Measurements from ENCODE around the gene EPHA8. TPM values are rescaled to one million over a fixed set of nuclear protein-coding genes. Genes with fewer than 3 reads are reported as not detected.

Gene EPHA8
- polyA plus RNA-seq, 1 of the 3 experiments (the other 2 are of a cell fraction): 0.02 TPM

DNA sequence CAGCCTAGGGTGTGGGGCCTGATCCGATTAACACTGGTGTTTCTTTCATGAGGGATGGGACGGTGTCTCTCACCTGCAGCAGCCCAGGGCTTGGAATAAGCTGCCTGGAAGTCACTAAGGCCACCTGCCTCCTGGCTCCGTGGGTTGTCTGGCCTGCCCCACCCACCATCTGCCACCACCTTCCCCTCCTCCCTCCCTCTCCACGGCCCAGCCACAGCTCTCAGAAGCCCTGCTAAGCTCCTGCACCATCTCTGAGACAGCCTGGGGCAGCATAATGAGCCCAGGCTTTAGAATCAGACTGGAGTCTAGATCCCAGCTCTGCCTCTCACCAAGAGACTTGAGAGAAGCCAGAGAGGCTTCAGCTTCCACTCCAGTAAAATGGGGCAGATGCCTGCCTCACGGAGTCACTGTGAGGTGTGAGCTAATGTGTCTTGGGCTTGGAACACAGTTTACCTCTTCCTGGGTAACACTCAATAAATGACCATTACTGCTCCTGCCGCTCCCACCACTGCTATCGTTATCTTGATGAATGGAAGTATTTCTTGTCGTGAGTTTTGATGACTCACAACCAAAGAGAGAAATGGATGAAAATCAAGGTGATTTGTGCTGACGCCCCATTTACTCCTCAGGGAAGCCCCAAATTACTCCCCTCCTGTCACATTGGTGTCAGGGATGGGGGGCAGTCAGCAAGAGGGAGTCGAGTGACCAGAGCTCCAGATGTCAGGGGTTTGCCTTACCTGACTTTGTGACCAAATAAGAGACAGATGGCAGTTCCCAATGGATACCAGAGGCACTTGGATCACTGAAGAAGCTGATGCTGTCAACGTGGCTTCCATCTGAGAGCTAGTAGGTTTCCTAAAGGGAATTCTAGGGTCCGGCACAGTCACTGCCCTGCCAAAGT, 49.6 kb downstream of the EPHA8 start (continued):
- TF ChIP-seq TAF1 (IDR thresholded peaks at IDR 0.05; ENCODE audit: borderline replicate concordance, low read depth, low read length) (no peak), TEAD4 (IDR thresholded peaks at IDR 0.05; ENCODE audit: borderline replicate concordance, insufficient read depth) (no peak)

GRCh38 chr1:22613572-22613918, 50.3 kb downstream of the EPHA8 start:
- no peaks in the 10 kb centered on the region for H3K79me2 ChIP-seq (ENCODE audit: insufficient read depth)
- H4K20me1 ChIP-seq (ENCODE audit: insufficient read depth): no peaks in the 10 kb centered on the region
- H3F3A ChIP-seq (replicated peaks; ENCODE audit: insufficient read depth): no peaks in the 10 kb centered on the region
- DNase-seq: no peak
- POLR2A ChIA-PET: no interaction called here
- no peak overlapping the region for H3K4me2 ChIP-seq
- no peaks in the 10 kb centered on the region for H3K36me3 ChIP-seq (replicated peaks in 1 of 2; ENCODE audit: control insufficient read depth in 1 of 2, insufficient read depth in 2 of 2, low read length in 1 of 2)
- no peaks in the 10 kb centered on the region for H3K9me2 ChIP-seq
- no peak overlapping the region for H3K9ac ChIP-seq
- peaks cover 0 to 4% of the 10 kb centered on the region in 2 experiments; a peak in 1 of 4 replicates for H3K4me1 ChIP-seq (ENCODE audit: control insufficient read depth in 1 of 2, insufficient read depth in 2 of 2, low read depth in 1 of 2, low read length in 1 of 2)
- no peak overlapping the region for H3K27ac ChIP-seq (ENCODE audit: low read depth in 2 of 2, low read length in 1 of 2)
- no peak overlapping the region for H2AFZ ChIP-seq (ENCODE audit: low read depth)
- no peak overlapping the region for H3K4me3 ChIP-seq (ENCODE audit: low read depth in 2 of 2, low read length in 1 of 2)
- CTCF ChIA-PET: interaction anchor here (0.7 to 2.5 kb wide), 5 partner anchors 9 to 834 kb away, joined by 3 to 12 read pairs (median 4); no protein-coding TSS in a partner anchor
- no peaks in the 10 kb centered on the region; the same call in none of the 2 replicates for H3K27me3 ChIP-seq (ENCODE audit: insufficient read depth)
- no CpG with 5 or more reads among the region's 5 CpGs for WGBS (ENCODE audit: low lambda C conversion rate)
- TF ChIP-seq NFIC (IDR thresholded peaks at IDR 0.05; ENCODE audit: borderline replicate concordance): no peak
- TF ChIP-seq POLR2AphosphoS5 (IDR thresholded peaks at IDR 0.05; ENCODE audit: low read depth, low read length): no peak
- no peak for TF ChIP-seq YY1 (IDR thresholded peaks at IDR 0.05; ENCODE audit: low read depth)
- no peak for TF ChIP-seq MXI1 (IDR thresholded peaks at IDR 0.05; ENCODE audit: low read depth, low read length)
- TF ChIP-seq FOXJ3 (CRISPR knock-in tag; IDR thresholded peaks at IDR 0.05): no peak
- TF ChIP-seq ELF1 (IDR thresholded peaks at IDR 0.05): no peak
- TF ChIP-seq, protein P1, sequence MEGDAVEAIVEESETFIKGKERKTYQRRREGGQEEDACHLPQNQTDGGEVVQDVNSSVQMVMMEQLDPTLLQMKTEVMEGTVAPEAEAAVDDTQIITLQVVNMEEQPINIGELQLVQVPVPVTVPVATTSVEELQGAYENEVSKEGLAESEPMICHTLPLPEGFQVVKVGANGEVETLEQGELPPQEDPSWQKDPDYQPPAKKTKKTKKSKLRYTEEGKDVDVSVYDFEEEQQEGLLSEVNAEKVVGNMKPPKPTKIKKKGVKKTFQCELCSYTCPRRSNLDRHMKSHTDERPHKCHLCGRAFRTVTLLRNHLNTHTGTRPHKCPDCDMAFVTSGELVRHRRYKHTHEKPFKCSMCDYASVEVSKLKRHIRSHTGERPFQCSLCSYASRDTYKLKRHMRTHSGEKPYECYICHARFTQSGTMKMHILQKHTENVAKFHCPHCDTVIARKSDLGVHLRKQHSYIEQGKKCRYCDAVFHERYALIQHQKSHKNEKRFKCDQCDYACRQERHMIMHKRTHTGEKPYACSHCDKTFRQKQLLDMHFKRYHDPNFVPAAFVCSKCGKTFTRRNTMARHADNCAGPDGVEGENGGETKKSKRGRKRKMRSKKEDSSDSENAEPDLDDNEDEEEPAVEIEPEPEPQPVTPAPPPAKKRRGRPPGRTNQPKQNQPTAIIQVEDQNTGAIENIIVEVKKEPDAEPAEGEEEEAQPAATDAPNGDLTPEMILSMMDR (IDR thresholded peaks at IDR 0.05): no peak
- no peak for TF ChIP-seq CHD2 (IDR thresholded peaks at IDR 0.05; ENCODE audit: low read length, partially characterized antibody)
- no peak for TF ChIP-seq EP300 (IDR thresholded peaks at IDR 0.05; ENCODE audit: borderline replicate concordance in 1 of 2, low read depth in 1 of 2, low read length in 1 of 2)
- TF ChIP-seq USF1 (IDR thresholded peaks at IDR 0.05; ENCODE audit: borderline replicate concordance, low read depth): no peak
- TF ChIP-seq, protein P2, sequence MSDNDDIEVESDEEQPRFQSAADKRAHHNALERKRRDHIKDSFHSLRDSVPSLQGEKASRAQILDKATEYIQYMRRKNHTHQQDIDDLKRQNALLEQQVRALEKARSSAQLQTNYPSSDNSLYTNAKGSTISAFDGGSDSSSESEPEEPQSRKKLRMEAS (IDR thresholded peaks at IDR 0.05; ENCODE audit: low read depth): no peak
- no peaks in the 10 kb centered on the region for H3K9me3 ChIP-seq

Measured in SK-N-SH (cell line).